ENCODE results near the gene N4BP2. TPM values are rescaled to one million over a fixed set of nuclear protein-coding genes. Genes with fewer than 3 reads are reported as not detected.
"Not testable (repeated sequence)": the region's sequence is repeated elsewhere in the genome, so short reads cannot be mapped to it uniquely, and the experiment has no call there.

N4BP2 gene
- total RNA-seq = 14.6 TPM

GRCh38 chr4:40056716-40057585 lies at the start of gene N4BP2:
Gene N4BP2 (plus strand): TSS chr4:40056850. CDS start chr4:40097341, 40,491 bp downstream.
- Histone ChIP-seq H3K27me3 (ENCODE audit: control insufficient read depth in 3 of 3, insufficient read depth in 3 of 3, low read length in 3 of 3) (no peaks in the 10 kb centered on the region), H3K9ac (ENCODE audit: low read depth in 1 of 3, low read length in 3 of 3) (peak within 1 kb of the TSS; percentile 83 to 92 (median 89)), H3K27ac (ENCODE audit: low read depth, low read length) (peak within 1 kb of the TSS; percentile 94), H3K9me3 (ENCODE audit: control insufficient read depth in 3 of 3, low read length in 3 of 3) (no peaks in the 10 kb centered on the region), H3K4me3 (ENCODE audit: low read length in 3 of 3) (peak within 1 kb of the TSS; percentile 83 to 91 (median 86)), H3K4me1 (ENCODE audit: control insufficient read depth in 3 of 3, insufficient read depth in 3 of 3, low read length in 3 of 3) (peaks cover 9 to 11% (median 9%) of the 10 kb centered on the region in 3 donors), H3K36me3 (ENCODE audit: control insufficient read depth in 3 of 3, insufficient read depth in 3 of 3, low read length in 3 of 3) (no peaks in the 10 kb centered on the region)

DNA sequence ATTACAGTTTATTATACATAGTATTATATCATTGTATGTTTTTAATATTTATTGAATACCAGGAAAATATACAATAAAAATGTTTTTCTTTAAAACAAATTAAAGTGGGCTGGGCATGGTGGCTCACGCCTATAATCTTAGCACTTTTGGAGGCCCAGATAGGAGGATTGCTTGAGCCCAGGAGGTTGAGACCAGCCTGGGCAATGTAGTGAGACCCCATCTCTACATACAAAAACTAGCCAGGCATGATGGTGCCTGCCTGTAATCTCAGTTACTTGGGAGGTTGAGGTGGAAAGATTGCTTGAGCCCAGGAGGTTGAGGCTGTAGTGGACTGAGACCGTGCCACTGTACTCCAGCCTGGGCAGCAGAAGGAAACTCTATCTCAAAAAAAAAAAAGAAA lies 40.6 kb upstream of the N4BP2 start:
- no peak overlapping the region for H3K9ac ChIP-seq (ENCODE audit: low read depth in 1 of 3, low read length in 3 of 3)
- no peak overlapping the region for H3K27ac ChIP-seq (ENCODE audit: low read depth, low read length)

DNA sequence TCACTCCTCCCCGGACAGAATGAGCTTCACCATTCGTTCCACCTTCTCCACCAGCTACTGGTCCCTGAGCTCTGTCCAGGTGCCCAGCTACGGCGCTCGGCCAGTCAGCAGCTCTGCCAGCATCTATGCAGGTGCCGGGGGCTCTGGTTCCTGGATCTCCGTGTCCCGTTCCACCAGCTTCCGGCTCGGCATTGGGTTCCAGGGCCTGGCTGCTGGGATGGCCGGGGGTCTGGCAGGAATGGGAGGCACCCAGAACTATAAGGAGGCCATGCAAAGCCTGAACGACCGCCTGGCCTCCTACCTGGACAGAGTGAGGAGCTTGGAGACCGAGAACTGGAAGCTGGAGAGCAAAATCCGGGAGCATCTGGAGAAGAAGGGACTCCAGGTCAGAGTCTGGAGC lies 36.4 kb upstream of the N4BP2 start:
- H3K9me3 ChIP-seq (ENCODE audit: control insufficient read depth in 3 of 3, low read length in 3 of 3) = no peaks in the 10 kb centered on the region
- no peak overlapping the region for H3K27ac ChIP-seq (ENCODE audit: low read depth, low read length)
- no peak overlapping the region for H3K9ac ChIP-seq (ENCODE audit: low read depth in 1 of 3, low read length in 3 of 3)
- H3K27me3 ChIP-seq (ENCODE audit: control insufficient read depth in 3 of 3, insufficient read depth in 3 of 3, low read length in 3 of 3) = no peaks in the 10 kb centered on the region
- H3K36me3 ChIP-seq (ENCODE audit: control insufficient read depth in 3 of 3, insufficient read depth in 3 of 3, low read length in 3 of 3) = no peaks in the 10 kb centered on the region
- no peak overlapping the region for H3K4me3 ChIP-seq (ENCODE audit: low read length in 3 of 3)
- H3K4me1 ChIP-seq (ENCODE audit: control insufficient read depth in 3 of 3, insufficient read depth in 3 of 3, low read length in 3 of 3) = no peaks in the 10 kb centered on the region

More for the DNA sequence above, 40.6 kb upstream of the N4BP2 start:
- Histone ChIP-seq H3K4me3 (ENCODE audit: low read length in 3 of 3) (no peak overlapping the region), H3K27me3 (ENCODE audit: control insufficient read depth in 3 of 3, insufficient read depth in 3 of 3, low read length in 3 of 3) (no peaks in the 10 kb centered on the region), H3K9me3 (ENCODE audit: control insufficient read depth in 3 of 3, low read length in 3 of 3) (no peaks in the 10 kb centered on the region), H3K4me1 (ENCODE audit: control insufficient read depth in 3 of 3, insufficient read depth in 3 of 3, low read length in 3 of 3) (no peaks in the 10 kb centered on the region), H3K36me3 (ENCODE audit: control insufficient read depth in 3 of 3, insufficient read depth in 3 of 3, low read length in 3 of 3) (no peaks in the 10 kb centered on the region)

DNA sequence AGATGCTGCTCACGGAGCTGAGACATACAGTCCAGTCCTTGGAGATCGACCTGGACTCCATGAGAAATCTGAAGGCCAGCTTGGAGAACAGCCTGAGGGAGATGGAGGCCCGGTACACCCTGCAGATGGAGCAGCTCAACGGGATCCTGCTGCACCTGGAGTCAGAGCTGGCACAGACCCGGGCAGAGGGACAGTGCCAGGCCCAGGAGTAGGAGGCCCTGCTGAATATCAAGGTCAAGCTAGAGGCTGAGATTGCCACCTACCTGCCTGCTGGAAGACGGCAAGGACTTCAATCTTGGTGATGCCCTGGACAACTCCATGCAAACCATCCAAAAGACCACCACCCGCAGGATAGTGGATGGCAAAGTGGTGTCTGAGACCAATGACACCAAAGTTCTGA lies 35.5 kb upstream of the N4BP2 start:
- H3K9ac ChIP-seq (ENCODE audit: low read depth in 1 of 3, low read length in 3 of 3) = not testable (repeated sequence)

DNA sequence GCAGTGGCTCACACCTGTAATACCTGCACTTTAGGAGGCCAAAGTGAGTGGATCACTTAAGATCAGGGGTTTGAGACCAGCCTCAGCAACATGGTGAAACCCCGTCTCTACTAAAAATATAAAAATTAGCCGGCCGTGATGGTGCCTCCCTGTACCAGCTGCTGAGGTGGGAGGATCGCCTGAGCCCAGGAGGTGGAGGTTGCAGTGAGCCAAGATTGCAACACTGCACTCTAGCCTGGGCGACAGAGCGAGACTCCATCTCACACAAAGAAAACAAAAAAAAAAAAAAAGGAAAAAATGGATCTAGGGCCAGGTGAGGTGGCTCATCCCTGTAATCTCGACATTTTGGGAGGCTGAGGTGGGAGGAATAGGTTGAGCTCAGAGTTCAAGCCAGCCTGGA lies 32.6 kb upstream of the N4BP2 start:
- not testable (repeated sequence) for H3K9ac ChIP-seq (ENCODE audit: low read depth in 1 of 3, low read length in 3 of 3); H3K36me3 ChIP-seq (ENCODE audit: control insufficient read depth in 3 of 3, insufficient read depth in 3 of 3, low read length in 3 of 3); H3K27ac ChIP-seq (ENCODE audit: low read depth, low read length); H3K9me3 ChIP-seq (ENCODE audit: control insufficient read depth in 3 of 3, low read length in 3 of 3); H3K4me3 ChIP-seq (ENCODE audit: low read length in 3 of 3); H3K4me1 ChIP-seq (ENCODE audit: control insufficient read depth in 3 of 3, insufficient read depth in 3 of 3, low read length in 3 of 3); H3K27me3 ChIP-seq (ENCODE audit: control insufficient read depth in 3 of 3, insufficient read depth in 3 of 3, low read length in 3 of 3)

More for the DNA sequence above, 35.5 kb upstream of the N4BP2 start:
- H3K36me3 ChIP-seq (ENCODE audit: control insufficient read depth in 3 of 3, insufficient read depth in 3 of 3, low read length in 3 of 3); H3K4me1 ChIP-seq (ENCODE audit: control insufficient read depth in 3 of 3, insufficient read depth in 3 of 3, low read length in 3 of 3); H3K9me3 ChIP-seq (ENCODE audit: control insufficient read depth in 3 of 3, low read length in 3 of 3); H3K4me3 ChIP-seq (ENCODE audit: low read length in 3 of 3); H3K27me3 ChIP-seq (ENCODE audit: control insufficient read depth in 3 of 3, insufficient read depth in 3 of 3, low read length in 3 of 3); H3K27ac ChIP-seq (ENCODE audit: low read depth, low read length): not testable (repeated sequence)

GRCh38 chr4:40032785-40033184 lies 23.9 kb upstream of the N4BP2 start:
- H3K9ac ChIP-seq (ENCODE audit: low read depth in 1 of 3, low read length in 3 of 3) = no peak overlapping the region
- H3K4me1 ChIP-seq (ENCODE audit: control insufficient read depth in 3 of 3, insufficient read depth in 3 of 3, low read length in 3 of 3) = no peaks in the 10 kb centered on the region
- no peak overlapping the region for H3K4me3 ChIP-seq (ENCODE audit: low read length in 3 of 3)
- H3K9me3 ChIP-seq (ENCODE audit: control insufficient read depth in 3 of 3, low read length in 3 of 3) = no peaks in the 10 kb centered on the region
- no peaks in the 10 kb centered on the region for H3K36me3 ChIP-seq (ENCODE audit: control insufficient read depth in 3 of 3, insufficient read depth in 3 of 3, low read length in 3 of 3)
- no peak overlapping the region for H3K27ac ChIP-seq (ENCODE audit: low read depth, low read length)
- H3K27me3 ChIP-seq (ENCODE audit: control insufficient read depth in 3 of 3, insufficient read depth in 3 of 3, low read length in 3 of 3) = no peaks in the 10 kb centered on the region

- H3K27me3 ChIP-seq (ENCODE audit: control insufficient read depth in 3 of 3, insufficient read depth in 3 of 3, low read length in 3 of 3) = no peaks in the 10 kb centered on the region
- H3K9ac ChIP-seq (ENCODE audit: low read depth in 1 of 3, low read length in 3 of 3) = no peak overlapping the region
- no peak overlapping the region for H3K27ac ChIP-seq (ENCODE audit: low read depth, low read length)
- no peaks in the 10 kb centered on the region for H3K9me3 ChIP-seq (ENCODE audit: control insufficient read depth in 3 of 3, low read length in 3 of 3)
- no peaks in the 10 kb centered on the region for H3K4me1 ChIP-seq (ENCODE audit: control insufficient read depth in 3 of 3, insufficient read depth in 3 of 3, low read length in 3 of 3)
- H3K4me3 ChIP-seq (ENCODE audit: low read length in 3 of 3) = no peak overlapping the region
- H3K36me3 ChIP-seq (ENCODE audit: control insufficient read depth in 3 of 3, insufficient read depth in 3 of 3, low read length in 3 of 3) = no peaks in the 10 kb centered on the region
These were observed 23.0 kb upstream of the N4BP2 start for GRCh38 chr4:40033613-40034012.

GRCh38 chr4:40038977-40039376 lies 17.7 kb upstream of the N4BP2 start:
- no peaks in the 10 kb centered on the region for H3K36me3 ChIP-seq (ENCODE audit: control insufficient read depth in 3 of 3, insufficient read depth in 3 of 3, low read length in 3 of 3)
- H3K27me3 ChIP-seq (ENCODE audit: control insufficient read depth in 3 of 3, insufficient read depth in 3 of 3, low read length in 3 of 3) = no peaks in the 10 kb centered on the region
- no peaks in the 10 kb centered on the region for H3K4me1 ChIP-seq (ENCODE audit: control insufficient read depth in 3 of 3, insufficient read depth in 3 of 3, low read length in 3 of 3)
- H3K9me3 ChIP-seq (ENCODE audit: control insufficient read depth in 3 of 3, low read length in 3 of 3) = no peaks in the 10 kb centered on the region
- no peak overlapping the region for H3K27ac ChIP-seq (ENCODE audit: low read depth, low read length)
- H3K9ac ChIP-seq (ENCODE audit: low read depth in 1 of 3, low read length in 3 of 3) = no peak overlapping the region
- no peak overlapping the region for H3K4me3 ChIP-seq (ENCODE audit: low read length in 3 of 3)

DNA sequence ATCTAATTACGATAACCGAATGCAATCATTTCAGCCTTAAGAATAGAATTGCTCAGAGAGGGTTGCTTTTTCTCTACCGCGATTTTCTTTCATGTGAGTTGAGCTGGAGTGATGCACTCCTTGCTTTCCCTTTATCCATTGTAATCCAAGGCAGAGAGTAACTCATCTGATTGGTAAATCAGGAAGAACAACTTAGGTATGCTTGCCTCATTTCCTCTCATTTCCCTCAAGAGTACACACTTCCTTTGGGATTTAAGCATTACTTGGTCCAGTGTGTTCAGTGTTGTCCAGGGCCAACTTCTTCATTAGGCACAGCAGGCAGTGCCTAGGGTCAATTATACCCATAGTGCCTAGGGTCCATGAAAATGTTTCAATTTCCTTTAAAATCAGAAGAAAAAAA lies 15.7 kb upstream of the N4BP2 start:
- Histone ChIP-seq H3K9ac (ENCODE audit: low read depth in 1 of 3, low read length in 3 of 3) (no peak overlapping the region), H3K27ac (ENCODE audit: low read depth, low read length) (no peak overlapping the region), H3K4me3 (ENCODE audit: low read length in 3 of 3) (no peak overlapping the region), H3K9me3 (ENCODE audit: control insufficient read depth in 3 of 3, low read length in 3 of 3) (no peaks in the 10 kb centered on the region), H3K27me3 (ENCODE audit: control insufficient read depth in 3 of 3, insufficient read depth in 3 of 3, low read length in 3 of 3) (no peaks in the 10 kb centered on the region), H3K36me3 (ENCODE audit: control insufficient read depth in 3 of 3, insufficient read depth in 3 of 3, low read length in 3 of 3) (no peaks in the 10 kb centered on the region), H3K4me1 (ENCODE audit: control insufficient read depth in 3 of 3, insufficient read depth in 3 of 3, low read length in 3 of 3) (no peaks in the 10 kb centered on the region)

DNA sequence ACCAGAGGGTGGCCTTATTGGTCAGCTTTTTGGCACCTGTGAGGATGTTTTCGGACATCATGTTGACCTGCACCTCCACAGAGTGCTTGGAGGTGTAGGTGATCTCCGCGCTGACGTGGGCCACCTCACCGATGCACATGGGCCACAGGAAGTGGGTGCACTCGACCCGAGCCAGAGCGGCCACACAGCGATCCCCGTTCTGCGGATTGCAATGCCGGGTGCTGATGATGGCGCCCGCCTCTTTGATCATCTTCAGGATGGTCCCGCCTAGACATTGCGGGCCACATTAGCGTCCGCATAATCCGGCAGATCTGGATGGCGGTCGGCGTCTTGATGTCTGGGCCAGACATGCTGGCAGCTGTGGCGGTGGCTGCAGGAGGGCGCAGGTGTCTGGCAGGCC lies 12.9 kb upstream of the N4BP2 start:
- Histone ChIP-seq H3K4me3 (ENCODE audit: low read length in 3 of 3) (no peak overlapping the region), H3K9me3 (ENCODE audit: control insufficient read depth in 3 of 3, low read length in 3 of 3) (no peaks in the 10 kb centered on the region), H3K9ac (ENCODE audit: low read depth in 1 of 3, low read length in 3 of 3) (no peak overlapping the region), H3K27me3 (ENCODE audit: control insufficient read depth in 3 of 3, insufficient read depth in 3 of 3, low read length in 3 of 3) (no peaks in the 10 kb centered on the region), H3K27ac (ENCODE audit: low read depth, low read length) (no peak overlapping the region), H3K4me1 (ENCODE audit: control insufficient read depth in 3 of 3, insufficient read depth in 3 of 3, low read length in 3 of 3) (no peaks in the 10 kb centered on the region), H3K36me3 (ENCODE audit: control insufficient read depth in 3 of 3, insufficient read depth in 3 of 3, low read length in 3 of 3) (no peaks in the 10 kb centered on the region)
